Gastroesophageal sphincter (tissue), 4 donors: Measurements from ENCODE around the gene ERMP1. TPM values are rescaled to one million over a fixed set of nuclear protein-coding genes. Genes with fewer than 3 reads are reported as not detected.

Experiments
- ATAC-seq: fragments of 150-250 bp; one replicate; pipeline ENCODE4 v1.9.1; 2016; ENCODE audit warnings: mild to moderate bottlenecking, moderate library complexity
- H3K27ac ChIP-seq, 4 donors: fragments of 200-600 bp; sonication (generic) in 3 of 4; 1 replicate in 3 of 4; 2 replicates in 1 of 4; pipeline ENCODE4 v1.5.1; 2016 to 2019
- H3K27me3 ChIP-seq: fragments of 200-600 bp; sonication (generic); one replicate; pipeline ENCODE4 v1.5.1; 2019
- H3K36me3 ChIP-seq, 2 donors: fragments of 200-600 bp; sonication (generic); one replicate each; pipeline ENCODE4 v1.5.1; 2019; ENCODE audit warnings: control low read depth in 1 of 2
- H3K4me1 ChIP-seq, 3 donors: fragments of 200-600 bp; sonication (generic); 1 replicate in 2 of 3; 2 replicates in 1 of 3; pipeline ENCODE4 v1.5.1; 2016 to 2019; ENCODE audit warnings: control low read depth in 2 of 3
- H3K4me3 ChIP-seq, 2 donors: fragments of 200-600 bp; sonication (generic); one replicate each; pipeline ENCODE4 v1.5.1; 2019; ENCODE audit warnings: mild to moderate bottlenecking in 1 of 2, moderate library complexity in 1 of 2
- H3K9me3 ChIP-seq, 3 donors: fragments of 200-600 bp; sonication (generic); one replicate each; pipeline ENCODE4 v1.5.1; 2017 to 2019; ENCODE audit warnings: control low read depth in 2 of 3
- CTCF ChIP-seq, 4 experiments: fragments of 200-600 bp in 2 of 4; fragments of 450-650 bp in 2 of 4; sonication (generic) in 1 of 4; IDR thresholded peaks; one replicate each; pipeline ENCODE4 v1.5.1; 2017 to 2019; ENCODE audit warnings: antibody characterized with exemption in 4 of 4, mild to moderate bottlenecking in 2 of 4, moderate library complexity in 2 of 4
- EP300 ChIP-seq: sonication (generic); formaldehyde crosslinking; IDR thresholded peaks from one replicate; pipeline ENCODE4 v1.6.1; 2017; ENCODE audit warnings: antibody characterized with exemption, mild to moderate bottlenecking
- POLR2A ChIP-seq, 2 donors: fragments of 450-650 bp; IDR thresholded peaks; one replicate each; pipeline ENCODE4 v1.6.1; 2017; ENCODE audit warnings: antibody characterized with exemption in 2 of 2, mild to moderate bottlenecking in 2 of 2, moderate library complexity in 1 of 2
- POLR2AphosphoS5 ChIP-seq: sonication (generic); formaldehyde crosslinking; IDR thresholded peaks from one replicate; pipeline ENCODE4 v1.6.1; 2017; ENCODE audit warnings: antibody characterized with exemption
- WGBS, 2 donors: methylation state at CpG; one replicate each; pipeline ENCODE4 v1.1.5; 2018; ENCODE audit warnings: low coverage in 1 of 2; 5-methylcytosine and 5-hydroxymethylcytosine counted together
- total RNA-seq, 4 donors: library from RNA; depleted of rRNA; stranded (reverse); fragments of >200 nt; gene quantifications; one replicate each; pipeline ENCODE4 v1.1.0, GENCODE V29; 2016

ERMP1 gene
- total RNA-seq, 4 donors from 2014 or later: 6.6 to 12.2 (median 11.7) TPM

- H3K27me3 ChIP-seq: no peaks in the 10 kb centered on the region
- H3K4me1 ChIP-seq: peaks cover 0 to 5% (median 0%) of the 10 kb centered on the region in 3 donors
- no peak for ATAC-seq
- TF ChIP-seq EP300 (no peak), CTCF (IDR thresholded peaks at IDR 0.05) (no peak)
- H3K27ac ChIP-seq: no peak overlapping the region
- 86 to 94% methylated on average over 2 of the region's 2 CpGs for WGBS, 2 donors
- no peak overlapping the region for H3K4me3 ChIP-seq
- H3K36me3 ChIP-seq: peaks cover 0 to 72% of the 10 kb centered on the region in 2 donors
- no peaks in the 10 kb centered on the region for H3K9me3 ChIP-seq
Observed at GRCh38 chr9:5825895-5826622, 6.9 kb downstream of the ERMP1 start.

- 86% methylated on average over 1 of the region's 1 CpG; no CpG with 5 or more reads in 1 of the 2 donors for WGBS, 2 donors
- Histone ChIP-seq H3K36me3 (peaks cover 0 to 71% of the 10 kb centered on the region in 2 donors), H3K4me1 (no peaks in the 10 kb centered on the region), H3K9me3 (no peaks in the 10 kb centered on the region), H3K4me3 (no peak overlapping the region), H3K27me3 (no peaks in the 10 kb centered on the region), H3K27ac (no peak overlapping the region)
- TF ChIP-seq EP300: no peak
- TF ChIP-seq POLR2AphosphoS5: no peak
- no peak for TF ChIP-seq CTCF (IDR thresholded peaks at IDR 0.05)
- TF ChIP-seq POLR2A (IDR thresholded peaks at IDR 0.05): no peak
- ATAC-seq: no peak
Observed at GRCh38 chr9:5825223-5825622, 7.7 kb downstream of the ERMP1 start.

- TF ChIP-seq POLR2A (IDR thresholded peaks at IDR 0.05) (no peak), EP300 (no peak), CTCF (IDR thresholded peaks at IDR 0.05) (no peak), POLR2AphosphoS5 (no peak)
- H3K4me1 ChIP-seq: no peaks in the 10 kb centered on the region
- H3K9me3 ChIP-seq: no peaks in the 10 kb centered on the region
- peaks cover 0 to 57% of the 10 kb centered on the region in 2 donors for H3K36me3 ChIP-seq
- 89 to 100% methylated on average over 1 of the region's 1 CpG for WGBS, 2 donors
- H3K27ac ChIP-seq: no peak overlapping the region
- ATAC-seq: no peak
- no peaks in the 10 kb centered on the region for H3K27me3 ChIP-seq
- H3K4me3 ChIP-seq: no peak overlapping the region
Observed at GRCh38 chr9:5820425-5820824, 12.5 kb downstream of the ERMP1 start.

GRCh38 chr9:5819174-5819573 is 13.7 kb downstream of the ERMP1 start:
- no peak for ATAC-seq
- WGBS, 2 donors: 77 to 97% methylated on average over 4 to 6 of the region's 6 CpGs
- no peak for TF ChIP-seq CTCF (IDR thresholded peaks at IDR 0.05)
- no peak for TF ChIP-seq POLR2AphosphoS5
- TF ChIP-seq POLR2A (IDR thresholded peaks at IDR 0.05): no peak
- no peak for TF ChIP-seq EP300

More at GRCh38 chr9:5819174-5819573, 13.7 kb downstream of the ERMP1 start:
- Histone ChIP-seq H3K27me3 (no peaks in the 10 kb centered on the region), H3K27ac (no peak overlapping the region), H3K9me3 (no peaks in the 10 kb centered on the region), H3K4me1 (no peaks in the 10 kb centered on the region), H3K4me3 (no peak overlapping the region), H3K36me3 (peaks cover 0 to 48% of the 10 kb centered on the region in 2 donors)
